ENCODE results near the gene RTP5. TPM values are rescaled to one million over a fixed set of nuclear protein-coding genes. Genes with fewer than 3 reads are reported as not detected.
A peak's percentile ranks its signal among the peaks of the same experiment; 100 is the strongest.

Gene RTP5
- total RNA-seq, 1 experiment from 2014 or later = not detected

DNA sequence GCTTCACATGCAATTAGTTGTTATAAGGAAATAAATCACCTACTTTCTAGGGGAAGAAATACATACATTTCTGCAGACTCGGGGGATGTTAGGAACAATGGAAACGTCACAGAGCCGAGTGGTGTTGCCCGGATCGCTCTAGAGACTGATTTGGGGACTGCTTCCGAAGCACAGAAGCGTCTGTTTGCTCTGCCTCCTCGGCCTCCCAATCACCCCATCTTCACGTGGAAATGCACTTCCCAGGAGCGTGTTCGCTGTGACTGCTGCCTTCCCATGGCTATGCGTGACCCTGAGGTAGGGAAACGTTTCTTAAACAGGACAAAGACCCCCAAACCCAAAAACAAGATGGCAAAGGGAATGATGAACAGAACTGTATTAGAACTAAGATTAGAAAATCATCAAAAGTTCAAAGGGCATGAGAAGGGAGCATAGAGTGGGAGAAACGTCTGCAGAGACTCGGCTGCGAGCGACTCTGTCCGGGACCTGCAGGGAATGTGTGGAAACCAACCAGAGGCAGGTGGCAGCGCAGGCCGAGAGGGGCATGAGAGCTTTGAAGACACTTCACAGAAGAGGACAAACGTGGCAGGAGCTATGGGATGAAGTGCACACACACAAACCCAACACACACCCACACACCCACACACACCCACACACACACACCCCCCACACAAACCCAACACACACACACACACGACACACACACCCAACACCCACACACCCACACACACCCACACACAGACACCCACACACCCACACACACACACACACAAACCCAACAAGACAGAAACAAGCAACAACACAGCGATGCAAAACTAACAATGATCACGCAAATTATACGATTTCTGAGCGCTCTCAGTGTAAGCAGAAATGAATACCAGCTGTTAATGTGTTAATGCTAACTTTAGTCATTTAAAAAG, 41.3 kb downstream of the RTP5 start:
- TF ChIP-seq, protein P1, sequence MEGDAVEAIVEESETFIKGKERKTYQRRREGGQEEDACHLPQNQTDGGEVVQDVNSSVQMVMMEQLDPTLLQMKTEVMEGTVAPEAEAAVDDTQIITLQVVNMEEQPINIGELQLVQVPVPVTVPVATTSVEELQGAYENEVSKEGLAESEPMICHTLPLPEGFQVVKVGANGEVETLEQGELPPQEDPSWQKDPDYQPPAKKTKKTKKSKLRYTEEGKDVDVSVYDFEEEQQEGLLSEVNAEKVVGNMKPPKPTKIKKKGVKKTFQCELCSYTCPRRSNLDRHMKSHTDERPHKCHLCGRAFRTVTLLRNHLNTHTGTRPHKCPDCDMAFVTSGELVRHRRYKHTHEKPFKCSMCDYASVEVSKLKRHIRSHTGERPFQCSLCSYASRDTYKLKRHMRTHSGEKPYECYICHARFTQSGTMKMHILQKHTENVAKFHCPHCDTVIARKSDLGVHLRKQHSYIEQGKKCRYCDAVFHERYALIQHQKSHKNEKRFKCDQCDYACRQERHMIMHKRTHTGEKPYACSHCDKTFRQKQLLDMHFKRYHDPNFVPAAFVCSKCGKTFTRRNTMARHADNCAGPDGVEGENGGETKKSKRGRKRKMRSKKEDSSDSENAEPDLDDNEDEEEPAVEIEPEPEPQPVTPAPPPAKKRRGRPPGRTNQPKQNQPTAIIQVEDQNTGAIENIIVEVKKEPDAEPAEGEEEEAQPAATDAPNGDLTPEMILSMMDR (conservative IDR thresholded peaks at IDR 0.05) = no peak
- H3K27ac Mint-ChIP-seq = peak overlapping the region in 1 of 3 experiments; percentile 85; a peak in 1 of 7 replicates

More for the DNA sequence above, 41.3 kb downstream of the RTP5 start:
- Histone ChIP-seq H3K14ac (ENCODE audit: insufficient read depth, low read length) (no peak overlapping the region), H2BK5ac (ENCODE audit: insufficient read length, low read length) (no peak overlapping the region), H3K23me2 (ENCODE audit: insufficient read length, low read depth, low read length, poor library complexity, severe bottlenecking) (no peaks in the 10 kb centered on the region), H2AK5ac (ENCODE audit: insufficient read length, low read length) (no peak overlapping the region), H2BK15ac (ENCODE audit: low read depth, low read length) (no peak overlapping the region), H2BK120ac (ENCODE audit: low read depth, low read length, poor library complexity, severe bottlenecking) (no peak overlapping the region), H3K79me1 (ENCODE audit: insufficient read depth, low read depth, low read length, poor library complexity, severe bottlenecking) (no peaks in the 10 kb centered on the region), H3K27me3 (ENCODE audit: insufficient read depth, low read length) (no peaks in the 10 kb centered on the region), H4K5ac (ENCODE audit: insufficient read length, low read depth, low read length) (no peak overlapping the region), H3K9me3 (ENCODE audit: control insufficient read depth, low read depth, low read length) (no peaks in the 10 kb centered on the region), H3K23ac (ENCODE audit: insufficient read length, low read depth, low read length) (no peak overlapping the region), H3K4ac (ENCODE audit: low read depth, low read length) (no peak overlapping the region; the same call in 1 of the 2 replicates), H2BK12ac (ENCODE audit: insufficient read length, low read depth, low read length) (no peak overlapping the region), H3K27ac (ENCODE audit: insufficient read length, low read depth, low read length) (no peak overlapping the region), H3K79me2 (ENCODE audit: insufficient read depth, low read length) (no peaks in the 10 kb centered on the region), H4K20me1 (ENCODE audit: control insufficient read depth, insufficient read depth, insufficient read length) (no peaks in the 10 kb centered on the region), H3K56ac (ENCODE audit: insufficient read length, low read depth, low read length) (no peak overlapping the region), H4K8ac (replicated peaks; ENCODE audit: insufficient read length, low read depth, low read length) (no peak overlapping the region), H4K91ac (ENCODE audit: insufficient read length, low read depth, low read length) (no peak overlapping the region), H3T11ph (ENCODE audit: low read length) (no peak overlapping the region), H3K4me2 (ENCODE audit: insufficient read depth, insufficient read length, low read length) (no peak overlapping the region), H3K18ac (ENCODE audit: insufficient read length, low read depth, low read length) (no peak overlapping the region), H3K9ac (ENCODE audit: extremely low read depth, insufficient read length, low read length) (no peak overlapping the region), H3K4me1 (ENCODE audit: insufficient read depth, low read length) (peaks cover 3% of the 10 kb centered on the region; the same call in 1 of the 2 replicates), H2BK20ac (ENCODE audit: low read depth, low read length, poor library complexity, severe bottlenecking) (no peak overlapping the region), H2AFZ (ENCODE audit: low read length) (no peak overlapping the region)
- H3K4me1 Mint-ChIP-seq = peaks cover 21 to 23% of the 10 kb centered on the region in 2 experiments
- peaks cover 2 to 8% (median 3%) of the 10 kb centered on the region in 3 experiments; a peak in 4 of 7 replicates for H3K36me3 Mint-ChIP-seq (ENCODE audit: insufficient read depth in 1 of 3, low read depth in 3 of 3)
- H3K9me3 Mint-ChIP-seq = peaks cover 0 to 2% of the 10 kb centered on the region in 2 experiments; a peak in 3 of 5 replicates
- WGBS (ENCODE audit: extremely low coverage, insufficient read length, low lambda C conversion rate) = no CpG with 5 or more reads among the region's 26 CpGs
- no peak overlapping the region for H3K4me3 Mint-ChIP-seq
- no peaks in the 10 kb centered on the region; the same call in 1 of the 2 replicates for H3K27me3 Mint-ChIP-seq (ENCODE audit: low read depth)
- peak; percentile 22 for DNase-seq

Data from H9 (cell line).